SW 1271 (cell line): Measurements from ENCODE around the gene CA9.
A peak's percentile ranks its signal among the peaks of the same experiment; 100 is the strongest.

Experiments
- DNase-seq, 2 experiments: peaks; one replicate each; lab custom pipeline; 2025; lab: John Stamatoyannopoulos, UW

The CA9 gene

DNA sequence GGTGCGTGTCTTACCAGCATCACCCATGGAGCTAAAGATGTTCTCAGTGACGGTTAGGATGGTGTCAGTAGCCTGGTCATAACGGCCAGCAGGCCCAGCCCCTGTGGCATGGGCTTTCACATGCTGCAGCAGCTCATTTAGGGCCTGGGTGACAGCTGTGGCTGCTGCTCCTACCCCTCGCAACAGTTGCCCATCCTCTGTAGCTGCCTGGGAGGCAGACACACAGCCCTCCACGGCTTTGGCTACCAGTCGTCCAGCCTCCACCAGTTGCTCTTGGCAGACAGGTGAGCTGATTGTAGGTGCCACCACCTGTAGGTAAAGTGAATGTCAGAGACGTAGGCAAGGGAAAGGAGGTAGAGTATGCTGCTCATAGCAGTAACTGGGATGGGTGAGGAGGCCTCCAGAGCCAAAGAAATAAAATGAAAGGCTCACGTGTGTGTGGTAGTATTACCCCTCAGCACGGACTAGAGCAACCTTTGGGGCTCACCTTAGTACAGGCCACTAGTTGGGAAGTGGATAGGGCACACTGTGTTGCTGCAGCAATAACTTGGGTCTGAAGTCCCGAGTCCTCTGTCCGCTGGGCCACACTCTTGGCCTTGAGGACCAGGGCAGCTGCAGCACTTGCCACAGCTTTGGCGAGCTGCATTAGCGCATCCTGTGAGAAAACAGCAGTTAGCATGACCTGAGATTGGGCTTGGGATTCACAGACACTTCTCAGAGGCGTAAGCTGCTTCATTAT, 43.6 kb downstream of the CA9 start:
- no peak for DNase-seq

- DNase-seq = no peak
Observed at GRCh38 chr9:35718721-35719511, 45.2 kb downstream of the CA9 start.

- no peak for DNase-seq
Observed at GRCh38 chr9:35719546-35719945, 45.8 kb downstream of the CA9 start.

- no peak for DNase-seq
Observed at GRCh38 chr9:35723426-35723825, 49.7 kb downstream of the CA9 start.

DNA sequence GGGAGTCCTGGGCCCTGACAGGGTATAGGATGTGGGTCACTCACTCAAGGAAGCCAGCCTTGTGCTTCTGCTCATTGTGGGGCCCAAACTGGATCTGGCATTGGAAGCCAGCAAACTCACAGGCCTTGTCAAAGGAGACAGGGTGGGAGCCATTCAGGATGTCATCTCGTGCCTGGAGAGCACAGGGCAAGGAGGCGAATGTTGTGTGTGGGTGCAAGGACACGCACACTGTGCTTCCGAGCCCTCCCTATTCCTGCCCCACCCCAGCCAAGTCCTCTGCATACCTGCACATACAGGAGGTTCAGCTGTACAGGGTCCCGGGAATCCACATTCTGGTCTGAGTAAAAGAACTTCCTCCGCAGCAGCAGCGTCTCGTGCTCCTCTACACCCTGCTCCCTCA, 50.2 kb downstream of the CA9 start:
- no peak for DNase-seq

DNA sequence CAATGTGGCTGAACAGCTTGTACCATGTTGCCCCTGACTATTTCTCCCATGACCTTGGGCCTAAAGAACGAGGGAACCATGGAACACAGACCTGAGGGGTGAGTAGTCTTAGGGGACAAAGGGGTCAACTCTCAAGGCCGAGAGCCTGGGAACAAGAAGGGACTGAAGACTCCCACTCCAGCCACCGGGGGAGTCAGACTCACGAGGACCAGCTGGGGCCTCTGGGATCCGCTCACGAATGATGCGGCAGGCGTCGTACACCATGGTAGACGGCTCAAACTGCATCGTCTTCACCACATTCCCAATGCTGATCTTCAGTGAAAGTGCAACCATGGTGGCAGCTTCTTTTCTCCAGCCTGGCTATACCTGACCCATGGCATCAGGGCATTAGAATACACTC, 51.6 kb downstream of the CA9 start:
- no peak for DNase-seq

DNA sequence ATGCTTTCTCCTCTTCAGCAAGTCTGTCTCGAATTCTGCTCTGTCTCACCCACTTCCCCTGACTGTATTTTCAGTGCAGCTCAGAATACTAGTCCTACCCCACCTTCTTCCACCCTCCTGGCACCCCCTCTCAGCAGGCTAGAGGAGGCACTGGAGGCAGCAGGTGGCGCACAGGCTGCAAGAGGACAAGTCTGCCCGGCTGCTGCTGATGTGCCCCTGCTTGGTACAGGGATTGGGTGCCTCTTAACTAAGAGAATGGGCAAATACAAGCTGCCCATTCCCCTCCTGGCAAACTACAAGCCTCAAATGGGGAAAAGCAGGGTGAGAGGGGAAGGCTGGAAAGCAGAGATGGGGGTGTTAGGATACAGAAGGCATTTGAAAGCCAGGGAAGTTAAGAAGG, 53.2 kb downstream of the CA9 start:
- DNase-seq = no peak

GRCh38 chr9:35727676-35728040, 53.9 kb downstream of the CA9 start:
- no peak for DNase-seq

DNA sequence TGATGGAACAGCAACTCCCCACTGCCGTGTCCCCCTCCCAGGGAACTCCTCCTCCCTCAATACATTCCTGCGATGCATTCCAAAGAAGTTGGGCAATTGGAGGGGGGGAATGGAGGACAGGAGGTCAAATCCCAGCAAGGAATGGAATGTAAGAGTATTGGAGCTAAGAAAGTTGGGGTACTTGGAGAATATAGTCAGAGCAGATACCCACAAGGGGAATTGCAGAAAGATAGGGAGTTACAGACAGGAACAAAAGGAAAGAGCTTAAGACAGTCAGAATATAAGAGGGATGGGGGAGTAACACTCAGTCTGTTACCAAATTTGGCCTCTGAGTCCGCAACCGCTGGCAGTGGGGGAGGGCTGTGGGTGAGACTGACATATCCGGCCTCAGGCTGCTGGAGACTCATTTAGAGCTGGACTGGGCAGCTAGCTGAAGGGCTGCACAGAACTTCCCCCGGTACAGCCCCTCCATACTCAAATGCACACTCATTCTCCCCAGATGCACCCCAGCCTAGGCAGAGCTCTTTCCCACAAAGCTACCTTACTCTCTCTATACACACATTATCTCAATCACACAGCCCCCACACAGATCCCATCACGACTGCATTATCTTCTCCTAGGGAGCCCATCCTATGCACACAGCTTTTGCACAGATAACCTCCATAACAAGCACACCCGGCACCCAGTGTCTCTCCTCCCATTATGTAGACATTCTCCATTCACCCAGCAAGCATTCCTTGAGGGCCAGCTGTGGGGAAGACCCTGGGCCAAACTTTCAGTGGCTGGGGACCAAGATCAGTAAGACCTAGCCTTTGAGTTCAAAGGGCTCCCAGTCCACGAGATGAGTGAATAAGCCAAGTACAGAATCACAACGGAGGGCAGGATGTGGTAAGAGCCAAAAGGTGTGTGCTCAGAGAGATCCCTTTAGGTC, 54.6 kb downstream of the CA9 start:
- DNase-seq = no peak

DNA sequence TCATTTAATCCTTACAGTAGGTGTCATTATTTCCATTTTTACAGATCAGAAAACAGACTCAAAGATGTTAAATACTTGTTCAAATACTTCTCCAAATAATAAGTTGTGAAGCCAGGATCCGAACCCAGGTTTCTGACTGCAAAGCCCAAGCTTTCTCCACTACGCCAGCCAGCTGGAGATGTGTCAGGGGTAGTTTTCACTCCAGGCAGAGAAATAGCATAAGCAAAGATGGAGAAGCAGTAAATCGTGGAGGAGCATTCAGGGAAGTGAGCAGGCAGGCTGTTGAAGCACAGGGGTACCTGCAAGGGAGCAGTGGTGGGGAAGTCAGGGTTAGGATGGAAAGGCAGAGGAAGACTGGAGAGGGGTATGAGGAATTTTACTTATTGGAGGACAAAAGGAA, 55.4 kb downstream of the CA9 start:
- no peak for DNase-seq

DNA sequence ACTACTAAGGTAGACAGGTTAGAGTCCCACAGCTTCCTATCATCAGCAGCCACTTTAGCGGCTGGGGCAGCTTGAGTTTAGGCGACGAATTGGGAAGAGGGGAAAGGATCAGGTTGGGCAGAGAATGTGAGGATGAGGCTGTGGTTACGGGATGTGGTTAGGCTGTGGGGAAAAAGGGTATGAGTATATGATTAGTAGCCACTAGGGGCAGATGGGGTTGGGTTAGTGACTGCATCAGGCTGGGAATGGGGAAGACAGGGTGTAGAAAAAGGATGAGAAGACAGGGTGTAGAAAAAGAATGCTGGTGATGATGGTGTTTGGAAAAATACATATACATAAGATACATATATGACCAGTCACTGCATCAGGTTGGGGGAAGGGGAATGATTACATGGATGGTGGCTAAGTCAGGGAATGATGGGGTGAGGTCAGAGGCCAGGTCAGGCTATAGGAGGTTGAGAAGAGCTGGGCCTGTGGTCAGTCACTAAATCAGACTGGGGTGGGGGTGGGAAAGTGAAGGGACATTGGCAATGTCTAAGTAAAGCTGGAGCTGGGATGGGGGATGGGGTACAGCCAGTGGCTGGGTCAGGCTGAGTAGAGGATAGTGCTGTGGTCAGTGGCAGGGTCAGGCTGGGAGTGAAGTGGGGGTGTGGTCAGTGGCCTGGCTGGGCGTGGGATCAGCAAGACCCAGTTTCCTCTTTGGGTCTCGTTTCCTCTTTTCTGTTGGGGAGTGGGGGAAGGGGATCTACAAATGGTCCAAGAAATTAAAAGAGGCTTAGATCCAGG, 56.2 kb downstream of the CA9 start:
- DNase-seq = peak in 1 of 2 experiments; percentile 56

DNA sequence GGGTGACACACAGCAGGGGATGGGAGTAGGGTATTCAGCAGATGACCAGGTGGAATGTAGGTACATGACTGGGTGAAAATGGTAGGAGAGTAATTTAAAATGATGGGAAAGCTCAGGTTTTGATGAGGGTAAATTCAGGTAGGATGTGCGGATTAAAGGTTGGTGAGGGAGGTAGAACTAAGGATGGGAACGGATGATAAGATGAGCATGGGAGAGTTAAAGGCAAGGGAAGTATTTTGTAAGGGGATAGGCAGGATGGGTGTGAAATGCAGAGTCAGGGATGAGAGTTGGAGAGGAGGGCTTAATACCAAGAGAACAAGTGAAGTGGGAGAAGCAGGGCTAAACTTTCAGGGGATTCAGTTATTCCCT, 56.7 kb downstream of the CA9 start:
- no peak for DNase-seq
